Measurements from ENCODE around the gene ATP6V1B1. TPM values are rescaled to one million over a fixed set of nuclear protein-coding genes. Genes with fewer than 3 reads are reported as not detected.

The ATP6V1B1 gene
- total and polyA plus RNA-seq, 2 of the 13 experiments (the other 11 are each of a cell fraction or from before 2014, with no cell fraction given) = 0.58 to 1.6 TPM

GRCh38 chr2:70937866-70938585, 2.3 kb downstream of the ATP6V1B1 start (continued):
- no peak for TF ChIP-seq PHF20 (CRISPR knock-in tag; IDR thresholded peaks at IDR 0.05)
- TF ChIP-seq ZNF180 (CRISPR knock-in tag; IDR thresholded peaks at IDR 0.05; ENCODE audit: borderline replicate concordance, low read depth) = no peak
- TF ChIP-seq ZBTB10 (CRISPR knock-in tag; IDR thresholded peaks at IDR 0.05; ENCODE audit: borderline replicate concordance) = no peak
- no peak for TF ChIP-seq ZNF383 (CRISPR knock-in tag; IDR thresholded peaks at IDR 0.05; ENCODE audit: borderline replicate concordance)
- TF ChIP-seq PHF21A (CRISPR knock-in tag; IDR thresholded peaks at IDR 0.05) = peak; percentile 26; the same call in 1 of the 2 replicates
- TF ChIP-seq LBX2 (CRISPR knock-in tag; IDR thresholded peaks at IDR 0.05; ENCODE audit: borderline replicate concordance) = no peak
- TF ChIP-seq ZNF335 (CRISPR knock-in tag; IDR thresholded peaks at IDR 0.05) = no peak
- TF ChIP-seq MLLT10 (CRISPR knock-in tag; IDR thresholded peaks at IDR 0.05) = no peak
- peak; percentile 51; the same call in 1 of the 2 replicates for TF ChIP-seq ARID4A (CRISPR knock-in tag; IDR thresholded peaks at IDR 0.05; ENCODE audit: borderline replicate concordance)
- no peak for TF ChIP-seq ESRRA (CRISPR knock-in tag; IDR thresholded peaks at IDR 0.05; ENCODE audit: low read depth)
- no peak for TF ChIP-seq ZNF451 (CRISPR knock-in tag; IDR thresholded peaks at IDR 0.05)
- peak; percentile 32; the same call in 1 of the 2 replicates for TF ChIP-seq ZNF230 (CRISPR knock-in tag; IDR thresholded peaks at IDR 0.05)
- TF ChIP-seq ZFP36L1 (CRISPR knock-in tag; IDR thresholded peaks at IDR 0.05) = no peak
- TF ChIP-seq RORA (CRISPR knock-in tag; IDR thresholded peaks at IDR 0.05) = no peak
- TF ChIP-seq ATM (IDR thresholded peaks at IDR 0.05; ENCODE audit: borderline replicate concordance) = no peak
- no peak for TF ChIP-seq THAP8 (CRISPR knock-in tag; IDR thresholded peaks at IDR 0.05; ENCODE audit: borderline replicate concordance)
- no peak for TF ChIP-seq NFIB (CRISPR knock-in tag; IDR thresholded peaks at IDR 0.05; ENCODE audit: borderline replicate concordance)
- TF ChIP-seq ZNF740 (CRISPR knock-in tag; IDR thresholded peaks at IDR 0.05) = no peak
- TF ChIP-seq MAFF (IDR thresholded peaks at IDR 0.05; ENCODE audit: low read depth, low read length) = no peak
- no peak for TF ChIP-seq DRAP1 (CRISPR knock-in tag; IDR thresholded peaks at IDR 0.05)

All from HepG2 (cell line).